Epithelial cell of proximal tubule (primary cell): Measurements from ENCODE around the gene CPXM2. TPM values are rescaled to one million over a fixed set of nuclear protein-coding genes. Genes with fewer than 3 reads are reported as not detected.

Experiments
- DNase-seq: peaks from one replicate; pipeline ENCODE4 v3.0.0-alpha.2; 2011; ENCODE audit warnings: low read depth
- H3K4me3 ChIP-seq: 2 replicates; pipeline ENCODE4 v1.5.1; 2011; ENCODE audit warnings: low read depth, mild to moderate bottlenecking, low read length
- total RNA-seq: library from RNA; depleted of rRNA; stranded (reverse); fragments of >200 nt; gene quantifications from 2 replicates; pipeline ENCODE4 v1.2.3, GENCODE V29; 2015
- TF ChIP-seq, protein P1 (sequence below): conservative IDR thresholded peaks from 2 replicates; pipeline ENCODE4 v1.5.1; 2012; ENCODE audit warnings: low read depth, mild to moderate bottlenecking, low read length

CPXM2 gene
- total RNA-seq, 1 donor from 2014 or later, result 1.9 TPM

- TF ChIP-seq, protein P1, sequence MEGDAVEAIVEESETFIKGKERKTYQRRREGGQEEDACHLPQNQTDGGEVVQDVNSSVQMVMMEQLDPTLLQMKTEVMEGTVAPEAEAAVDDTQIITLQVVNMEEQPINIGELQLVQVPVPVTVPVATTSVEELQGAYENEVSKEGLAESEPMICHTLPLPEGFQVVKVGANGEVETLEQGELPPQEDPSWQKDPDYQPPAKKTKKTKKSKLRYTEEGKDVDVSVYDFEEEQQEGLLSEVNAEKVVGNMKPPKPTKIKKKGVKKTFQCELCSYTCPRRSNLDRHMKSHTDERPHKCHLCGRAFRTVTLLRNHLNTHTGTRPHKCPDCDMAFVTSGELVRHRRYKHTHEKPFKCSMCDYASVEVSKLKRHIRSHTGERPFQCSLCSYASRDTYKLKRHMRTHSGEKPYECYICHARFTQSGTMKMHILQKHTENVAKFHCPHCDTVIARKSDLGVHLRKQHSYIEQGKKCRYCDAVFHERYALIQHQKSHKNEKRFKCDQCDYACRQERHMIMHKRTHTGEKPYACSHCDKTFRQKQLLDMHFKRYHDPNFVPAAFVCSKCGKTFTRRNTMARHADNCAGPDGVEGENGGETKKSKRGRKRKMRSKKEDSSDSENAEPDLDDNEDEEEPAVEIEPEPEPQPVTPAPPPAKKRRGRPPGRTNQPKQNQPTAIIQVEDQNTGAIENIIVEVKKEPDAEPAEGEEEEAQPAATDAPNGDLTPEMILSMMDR, result no peak
- DNase-seq, result no peak
- no peak overlapping the region for H3K4me3 ChIP-seq
Observed at GRCh38 chr10:123882177-123882576, 9.4 kb downstream of the CPXM2 start.

DNA sequence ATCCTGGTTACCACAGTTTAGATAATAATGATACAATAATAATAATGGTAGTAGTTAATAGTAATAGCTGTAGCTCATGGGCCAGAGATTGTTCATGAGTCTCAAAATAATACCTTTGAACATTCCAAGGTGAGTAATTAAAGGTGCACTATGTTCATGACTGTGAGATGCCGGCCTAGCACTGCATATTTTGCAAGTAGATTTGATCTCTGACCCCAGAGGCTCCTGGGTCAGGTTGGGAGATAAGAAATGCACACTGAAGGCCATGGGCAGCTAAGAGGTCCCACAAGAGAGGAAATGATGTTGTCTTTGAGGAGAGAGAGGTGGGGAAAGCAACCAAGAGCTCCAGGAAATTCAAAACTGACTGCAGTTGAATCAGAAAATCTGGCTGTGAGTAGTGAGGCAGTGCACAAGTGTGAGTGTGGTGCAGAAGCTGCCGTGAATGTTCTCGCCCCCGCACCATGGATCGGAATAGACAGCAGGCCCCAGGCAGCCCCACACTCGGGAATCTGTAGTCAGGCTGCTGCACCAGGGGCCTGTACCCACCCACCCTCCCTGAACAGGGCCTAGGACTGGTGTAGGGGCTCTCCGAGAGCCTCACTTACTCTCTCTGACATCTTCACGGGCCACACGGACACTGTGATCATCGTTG, 11.9 kb downstream of the CPXM2 start:
- H3K4me3 ChIP-seq, result no peak overlapping the region
- DNase-seq, result no peak
- TF ChIP-seq, protein P1, result no peak

DNA sequence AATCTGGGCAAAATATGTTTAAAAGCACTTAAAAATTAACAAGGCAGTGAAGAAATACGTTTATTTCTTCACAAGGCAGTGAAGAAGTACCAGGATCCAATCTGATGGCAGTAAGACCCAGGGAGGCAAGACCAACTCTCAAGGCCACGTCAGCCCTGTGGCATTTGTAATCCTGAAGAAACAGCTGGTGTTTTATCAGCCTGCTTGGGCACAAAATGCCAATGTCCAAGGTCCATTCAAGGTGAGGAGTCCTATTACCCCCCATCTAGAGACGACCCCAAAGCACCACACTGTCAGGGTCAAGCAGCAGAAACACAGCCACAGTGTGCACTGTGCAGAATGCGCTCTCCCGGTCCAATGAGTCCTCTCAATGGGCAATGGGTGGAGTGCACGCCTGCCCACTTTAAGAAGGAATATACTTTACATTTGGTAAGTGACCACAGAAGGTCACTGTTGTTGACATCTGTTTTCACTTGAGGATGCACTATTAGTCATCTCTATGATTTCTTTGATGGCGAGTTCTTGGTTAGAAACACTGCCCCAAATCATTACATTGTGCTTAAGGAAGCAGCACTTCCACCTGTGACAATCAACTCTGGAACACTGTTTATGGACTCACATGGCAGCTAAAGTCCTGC, 12.8 kb downstream of the CPXM2 start:
- no peak for DNase-seq
- TF ChIP-seq, protein P1, result no peak
- no peak overlapping the region for H3K4me3 ChIP-seq

GRCh38 chr10:123870260-123870659, 21.3 kb downstream of the CPXM2 start:
- no peak overlapping the region for H3K4me3 ChIP-seq
- peak; percentile 51 for DNase-seq
- TF ChIP-seq, protein P1, result no peak

DNA sequence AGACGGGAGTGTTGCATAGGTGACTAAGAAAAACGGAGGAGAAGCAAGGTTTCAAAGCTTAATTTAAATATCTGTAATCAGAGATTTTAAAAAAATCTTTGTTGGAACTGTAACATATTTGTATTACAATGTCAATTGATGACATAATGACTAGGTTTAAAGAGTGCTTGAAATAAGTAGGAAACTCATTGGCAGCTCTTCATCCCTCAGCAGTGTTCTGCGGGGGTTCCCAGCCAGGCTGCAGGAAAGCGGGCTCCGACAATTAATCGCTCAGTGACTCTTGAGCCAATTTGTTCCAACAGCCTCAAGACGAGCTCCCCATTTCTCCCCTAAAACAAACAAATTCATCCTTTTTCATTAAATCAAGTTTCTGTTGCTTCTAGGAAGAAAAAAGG, 22.6 kb downstream of the CPXM2 start:
- no peak for DNase-seq

GRCh38 chr10:123868038-123869019, 23.3 kb downstream of the CPXM2 start:
- H3K4me3 ChIP-seq, result no peak overlapping the region
- no peak for DNase-seq
- TF ChIP-seq, protein P1, result no peak

More for the DNA sequence above, 22.6 kb downstream of the CPXM2 start:
- no peak overlapping the region for H3K4me3 ChIP-seq
- TF ChIP-seq, protein P1, result no peak
